A549 (cell line): Measurements from ENCODE around the gene AMOT.

ENCODE experiments used
- ATOH8 ChIP-seq: fragments of 250-450 bp; sonication (Bioruptor Pico); IDR thresholded peaks from 2 replicates; pipeline ENCODE4 v1.5.0; 2020; ENCODE audit warnings: low read depth, mild to moderate bottlenecking, moderate library complexity
- CEBPB ChIP-seq, 2 experiments: fragments of >200 bp in 1 of 2; sonication (Bioruptor Twin) in 1 of 2; formaldehyde crosslinking in 1 of 2; IDR thresholded peaks; 2 replicates each; pipeline ENCODE4 v1.6.1; 2012 to 2016
- CTCF ChIP-seq: fragments of >200 bp; sonication (Bioruptor Twin); formaldehyde crosslinking; IDR thresholded peaks from 3 replicates; pipeline ENCODE4 v1.5.1; 2016
- ELK1 ChIP-seq: fragments of 150-350 bp; IDR thresholded peaks from 2 replicates; pipeline ENCODE4 v1.6.1; 2014; ENCODE audit warnings: low read depth, mild to moderate bottlenecking, low read length
- GATA3 ChIP-seq: IDR thresholded peaks from 2 replicates; pipeline ENCODE4 v1.6.1; 2012; ENCODE audit warnings: borderline replicate concordance
- JUNB ChIP-seq: fragments of >200 bp; sonication (Bioruptor Twin); formaldehyde crosslinking; IDR thresholded peaks from 2 replicates; pipeline ENCODE4 v1.6.1; 2016
- PHF8 ChIP-seq: fragments of 200-600 bp; sonication (generic); IDR thresholded peaks from 2 replicates; pipeline ENCODE4 v1.6.1; 2016; ENCODE audit warnings: low read depth, mild to moderate bottlenecking, antibody characterized with exemption, moderate library complexity, borderline replicate concordance
- POLR2A ChIP-seq: IDR thresholded peaks from 2 replicates; pipeline ENCODE4 v1.6.1; 2012; ENCODE audit warnings: mild to moderate bottlenecking, low read length
- RCOR1 ChIP-seq: fragments of 150-350 bp; IDR thresholded peaks from 2 replicates; pipeline ENCODE4 v1.6.1; 2014; ENCODE audit warnings: antibody characterized with exemption, low read length, low read depth

- TF ChIP-seq CEBPB (IDR thresholded peaks at IDR 0.05) (no peak), POLR2A (no peak), JUNB (no peak), CTCF (no peak), GATA3 (no peak), RCOR1 (no peak), ATOH8 (CRISPR knock-in tag) (no peak), PHF8 (no peak), ELK1 (no peak)
Observed at GRCh38 chrX:112789931-112790330, 50.7 kb downstream of the AMOT start.
